Measurements from ENCODE around the gene MTAP. TPM values are rescaled to one million over a fixed set of nuclear protein-coding genes. Genes with fewer than 3 reads are reported as not detected.

MTAP gene
- total and polyA plus RNA-seq, 2 of the 13 experiments (the other 11 are each of a cell fraction or from before 2014, with no cell fraction given), result 16.7 to 51.2 TPM

GRCh38 chr9:21862871-21863270, 60.4 kb downstream of the MTAP start:
- Histone ChIP-seq H3K36me3 (replicated peaks in 1 of 2; ENCODE audit: control insufficient read depth in 1 of 2, insufficient read depth in 2 of 2, low read length in 2 of 2) (peaks cover 18 to 59% of the 10 kb centered on the region in 2 experiments), H3K9me3 (ENCODE audit: low read length) (no peaks in the 10 kb centered on the region), H3K9ac (ENCODE audit: insufficient read depth, low read depth, low read length) (no peak overlapping the region), H3K4me1 (ENCODE audit: insufficient read depth, low read length) (peaks cover 16% of the 10 kb centered on the region), H3K4me2 (ENCODE audit: low read depth, low read length) (no peak overlapping the region), H3K27ac (ENCODE audit: extremely low read length, insufficient read depth, low read length) (no peak overlapping the region), H3K4me3 (replicated peaks in 1 of 3; ENCODE audit: insufficient read depth in 1 of 3, low read depth in 2 of 3, low read length in 3 of 3) (no peak overlapping the region), H2AFZ (ENCODE audit: low read length) (no peak overlapping the region), H3K27me3 (ENCODE audit: control insufficient read depth in 1 of 2, insufficient read depth in 2 of 2, low read length in 2 of 2) (no peaks in the 10 kb centered on the region), H4K20me1 (ENCODE audit: insufficient read depth, low read length) (no peaks in the 10 kb centered on the region), H3K79me2 (ENCODE audit: insufficient read depth, low read length) (no peaks in the 10 kb centered on the region)
- no TSS peak for BruUV-seq (replicated peaks)
- intact Hi-C loops (cut with micrococcal nuclease; ENCODE audit: unreplicated experiment) (no loop called here), in situ Hi-C loops (cut with HindIII; ENCODE audit: extremely low pct_ligation_motif_present, low pct_unique_long_range_greater_than_20kb) (no loop called here)
- CTCF ChIA-PET (ENCODE audit: low intra/inter-chr PET ratio, low total read pairs), result no interaction called here
- 100% methylated on average over 1 of the region's 1 CpG for WGBS (ENCODE audit: low lambda C conversion rate)
- TF ChIP-seq JDP2 (CRISPR knock-in tag; IDR thresholded peaks at IDR 0.05; ENCODE audit: borderline replicate concordance), result no peak
- no peak for TF ChIP-seq KLF11 (CRISPR knock-in tag; IDR thresholded peaks at IDR 0.05)
- TF ChIP-seq PHF5A (CRISPR knock-in tag; IDR thresholded peaks at IDR 0.05; ENCODE audit: low read depth, unreplicated experiment), result no peak
- TF ChIP-seq MZF1 (CRISPR knock-in tag; IDR thresholded peaks at IDR 0.05; ENCODE audit: borderline replicate concordance), result no peak
- no peak for TF ChIP-seq ZBTB40 (IDR thresholded peaks at IDR 0.05)
- no peak for TF ChIP-seq ZBTB40 (CRISPR knock-in tag; IDR thresholded peaks at IDR 0.05)
- no peak for TF ChIP-seq ZNF709 (CRISPR knock-in tag; IDR thresholded peaks at IDR 0.05)
- TF ChIP-seq ZXDC (CRISPR knock-in tag; IDR thresholded peaks at IDR 0.05), result no peak
- TF ChIP-seq TERF1 (CRISPR knock-in tag; IDR thresholded peaks at IDR 0.05), result no peak
- no peak for TF ChIP-seq KDM1A (CRISPR knock-in tag; IDR thresholded peaks at IDR 0.05)
- DNase-seq (ENCODE audit: low spot score), result no peak
- no peak for ATAC-seq
- no peak for FAIRE-seq
- POLR2A ChIA-PET, result no interaction called here
